ENCODE data around the gene BRWD1.

DNA sequence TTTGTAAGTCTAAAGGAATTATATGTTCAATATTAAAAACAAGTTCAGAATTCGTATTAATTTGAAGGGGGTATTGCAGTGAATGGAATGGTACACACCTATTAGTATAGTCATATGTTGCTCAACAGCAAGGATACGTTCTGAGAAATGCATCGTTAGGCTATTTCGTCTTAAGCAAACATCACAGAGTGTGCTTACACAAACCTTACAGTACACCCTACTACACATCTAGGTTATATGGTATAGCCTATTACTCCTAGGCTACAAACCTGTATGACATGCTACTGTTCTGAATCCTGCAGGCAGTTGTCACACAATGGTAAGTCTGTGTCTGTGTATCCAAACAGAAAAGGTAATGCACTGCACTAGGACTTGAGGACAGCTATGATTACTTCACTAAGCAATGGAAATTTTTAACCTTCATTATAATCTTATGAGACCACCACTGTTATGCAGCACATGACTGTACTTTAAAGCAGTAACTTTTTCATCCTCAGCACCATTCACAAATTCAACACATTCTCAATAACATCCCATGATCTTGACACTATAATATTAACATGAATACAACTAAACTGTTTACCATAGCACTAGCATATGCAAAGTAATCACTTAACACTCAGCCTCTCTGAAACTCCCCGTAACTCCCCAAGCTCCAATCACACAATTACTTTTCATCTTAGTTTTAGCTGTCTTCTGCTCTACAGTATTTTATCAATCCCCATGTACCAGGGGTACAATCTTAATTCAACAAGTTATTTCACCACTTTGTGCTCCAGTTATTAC is 115.8 kb downstream of the BRWD1 start:
- TF ChIP-seq EZH2 (IDR thresholded peaks at IDR 0.05; ENCODE audit: low read depth, low read length, severe bottlenecking) (no peak), NRF1 (IDR thresholded peaks at IDR 0.05; ENCODE audit: low read depth, low read length) (no peak), TAF1 (IDR thresholded peaks at IDR 0.05; ENCODE audit: low read depth, low read length) (no peak), POLR2AphosphoS5 (IDR thresholded peaks at IDR 0.05; ENCODE audit: low read depth, low read length) (no peak), KDM1A (IDR thresholded peaks at IDR 0.05; ENCODE audit: borderline replicate concordance, low read length) (no peak), POLR2A (IDR thresholded peaks at IDR 0.05; ENCODE audit: control extremely low read depth in 1 of 2, low read depth in 2 of 2, low read length in 2 of 2) (no peak)
- TF ChIP-seq, protein P1, sequence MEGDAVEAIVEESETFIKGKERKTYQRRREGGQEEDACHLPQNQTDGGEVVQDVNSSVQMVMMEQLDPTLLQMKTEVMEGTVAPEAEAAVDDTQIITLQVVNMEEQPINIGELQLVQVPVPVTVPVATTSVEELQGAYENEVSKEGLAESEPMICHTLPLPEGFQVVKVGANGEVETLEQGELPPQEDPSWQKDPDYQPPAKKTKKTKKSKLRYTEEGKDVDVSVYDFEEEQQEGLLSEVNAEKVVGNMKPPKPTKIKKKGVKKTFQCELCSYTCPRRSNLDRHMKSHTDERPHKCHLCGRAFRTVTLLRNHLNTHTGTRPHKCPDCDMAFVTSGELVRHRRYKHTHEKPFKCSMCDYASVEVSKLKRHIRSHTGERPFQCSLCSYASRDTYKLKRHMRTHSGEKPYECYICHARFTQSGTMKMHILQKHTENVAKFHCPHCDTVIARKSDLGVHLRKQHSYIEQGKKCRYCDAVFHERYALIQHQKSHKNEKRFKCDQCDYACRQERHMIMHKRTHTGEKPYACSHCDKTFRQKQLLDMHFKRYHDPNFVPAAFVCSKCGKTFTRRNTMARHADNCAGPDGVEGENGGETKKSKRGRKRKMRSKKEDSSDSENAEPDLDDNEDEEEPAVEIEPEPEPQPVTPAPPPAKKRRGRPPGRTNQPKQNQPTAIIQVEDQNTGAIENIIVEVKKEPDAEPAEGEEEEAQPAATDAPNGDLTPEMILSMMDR (IDR thresholded peaks at IDR 0.05; ENCODE audit: control extremely low read depth in 1 of 3, insufficient read depth in 1 of 3, low read depth in 1 of 3, low read length in 3 of 3), result no peak

Data from H1 (cell line).